Right ventricle myocardium inferior (tissue), 1 donor: Measurements from ENCODE around the gene ANXA2R. TPM values are rescaled to one million over a fixed set of nuclear protein-coding genes. Genes with fewer than 3 reads are reported as not detected.

Experiments used
- ATAC-seq: fragments of 200-7000 bp; cut with Tn5 transposase; one replicate; pipeline ENCODE4 v1.9.1; 2020; ENCODE audit warnings: mild to moderate bottlenecking, moderate library complexity
- DNase-seq: peaks from one replicate; pipeline ENCODE4 v3.0.0; 2021; ENCODE audit errors: missing footprints
- intact Hi-C: fragments of 100-400 bp; cut with DNase I; formaldehyde crosslinking; loops from one replicate; pipeline ENCODE4 v1.11.0; 2022
- total RNA-seq: library from RNA; stranded (reverse); fragmentation: NEBNext Ultra II Directional; extraction: Animal tissue kit (Norgen Biotek cat#: 25700); gene quantifications from one replicate; pipeline ENCODE4 v1.2.1, GENCODE V29; 2021
- donor health status: DM: no; HTN: yes; CAD: no; lungs with severe emphysema.

The ANXA2R gene
- total RNA-seq, 1 donor from 2014 or later, result 0.84 TPM

GRCh38 chr5:43016217-43016779, 23.8 kb downstream of the ANXA2R start:
- DNase-seq, result no peak
- ATAC-seq, result no peak
- intact Hi-C loops, result no loop called here

DNA sequence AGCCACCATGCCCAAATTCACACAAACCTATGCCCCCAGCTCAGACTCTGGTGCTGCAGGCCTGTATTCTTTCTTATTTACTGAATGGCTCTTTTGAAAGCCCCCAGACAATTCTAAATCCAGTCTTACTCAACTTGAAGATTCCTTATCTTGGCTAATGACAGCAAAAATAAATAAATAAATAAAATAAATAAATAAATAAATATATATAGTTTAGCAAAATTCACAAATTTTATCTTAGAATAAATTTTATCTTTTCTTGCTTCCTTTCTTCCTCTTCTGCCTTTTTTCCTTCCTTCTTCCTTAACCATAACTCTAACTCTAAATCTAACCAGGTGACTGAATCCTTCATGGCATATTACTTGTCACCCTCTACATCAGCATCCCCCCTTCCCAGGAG, 25.6 kb downstream of the ANXA2R start:
- ATAC-seq, result no peak
- intact Hi-C loops, result no loop called here
- no peak for DNase-seq

GRCh38 chr5:43010935-43011315, 29.2 kb downstream of the ANXA2R start:
- intact Hi-C loops, result no loop called here
- ATAC-seq, result no peak
- DNase-seq, result no peak

DNA sequence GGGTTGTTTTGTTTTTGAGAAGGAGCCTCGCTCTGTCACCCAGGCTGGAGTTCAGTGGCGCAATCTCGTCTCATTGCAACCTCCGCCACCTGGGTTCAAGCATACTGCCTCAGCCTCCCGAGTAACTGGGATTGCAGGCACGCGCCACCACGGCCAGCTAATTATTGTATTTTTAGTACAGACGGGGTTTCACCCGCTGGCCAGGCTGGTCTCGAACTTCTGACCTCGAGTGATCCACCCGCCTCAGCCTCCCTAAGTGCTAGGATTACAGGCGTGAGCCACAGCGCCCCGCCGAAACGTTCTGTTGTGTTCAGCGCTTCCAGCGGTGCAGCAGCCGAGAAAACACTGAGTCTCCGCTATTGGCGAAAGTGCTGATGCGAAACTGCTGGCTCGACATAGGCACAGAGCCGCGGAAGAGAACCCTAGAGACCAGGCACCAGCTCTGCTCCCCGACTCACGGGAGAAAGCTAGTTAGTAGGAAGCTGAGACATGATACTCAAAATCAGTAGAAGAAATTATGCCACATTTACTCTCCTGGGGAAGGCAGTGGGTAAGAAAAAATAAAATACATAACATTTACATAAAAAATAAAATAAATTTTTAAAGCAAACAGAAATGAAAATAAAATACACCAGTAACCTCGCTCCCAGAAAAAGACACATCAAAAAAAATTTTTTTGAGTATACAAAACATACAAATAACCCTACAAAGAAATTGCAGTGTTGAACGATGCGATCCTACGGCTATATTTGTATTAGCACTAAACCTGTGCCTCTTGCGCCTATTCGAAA, 31.6 kb downstream of the ANXA2R start:
- peak; percentile 87 for ATAC-seq
- intact Hi-C loops, result loop anchor here (2.0 to 5.0 kb wide), 2 partner anchors 14 to 34 kb away; partner anchors contain the start of gene ANXA2R
- peak; percentile 91 for DNase-seq

DNA sequence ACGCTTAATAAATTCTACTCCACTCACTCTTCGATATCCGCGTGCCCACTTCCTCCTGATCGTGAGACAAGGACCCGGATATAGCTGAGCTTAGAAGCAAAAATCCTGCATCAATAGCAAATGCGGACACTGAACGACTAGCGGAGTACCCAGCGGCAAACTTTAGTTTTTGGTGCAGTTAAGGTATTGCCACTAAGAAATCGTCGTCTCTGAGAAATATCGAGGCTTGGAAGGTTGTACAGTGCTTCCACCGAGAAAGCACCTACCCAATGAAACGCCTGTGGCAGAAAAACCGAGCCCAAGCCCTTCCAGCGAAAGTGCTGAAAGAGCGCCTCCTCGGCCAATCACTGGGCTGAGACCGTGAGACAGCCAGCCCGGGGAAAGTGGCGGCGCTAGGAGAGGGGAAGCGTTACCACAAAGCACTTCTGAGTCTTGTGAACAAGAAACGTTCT, 32.2 kb downstream of the ANXA2R start:
- intact Hi-C loops, result loop anchor here (2.0 to 5.0 kb wide), 2 partner anchors 13 to 34 kb away; partner anchors contain the start of gene ANXA2R
- ATAC-seq (peak; percentile 70), DNase-seq (peak; percentile 85)

- intact Hi-C loops, result loop anchor here (5.0 kb wide), 1 partner anchor 35 kb away; the partner anchor contains the start of gene ANXA2R
- DNase-seq, result peak; percentile 88
- peak; percentile 76 for ATAC-seq
Observed at GRCh38 chr5:43007246-43007910, 32.7 kb downstream of the ANXA2R start.

- no peak for DNase-seq
- ATAC-seq, result no peak
- intact Hi-C loops, result loop anchor here (5.0 kb wide), 1 partner anchor 36 kb away; the partner anchor contains the start of gene ANXA2R
Observed at GRCh38 chr5:43006424-43007202, 33.5 kb downstream of the ANXA2R start.

- intact Hi-C loops, result loop anchor here (5.0 kb wide), 1 partner anchor 37 kb away; the partner anchor contains the start of gene ANXA2R
- ATAC-seq, result no peak
- DNase-seq, result no peak
Observed at GRCh38 chr5:43005031-43005430, 35.1 kb downstream of the ANXA2R start.

- DNase-seq, result no peak
- ATAC-seq, result no peak
- intact Hi-C loops, result no loop called here
Observed at GRCh38 chr5:43001748-43002147, 38.4 kb downstream of the ANXA2R start.

GRCh38 chr5:43000914-43001313, 39.2 kb downstream of the ANXA2R start:
- ATAC-seq, result no peak
- intact Hi-C loops, result no loop called here

GRCh38 chr5:43000111-43000840, 39.8 kb downstream of the ANXA2R start:
- ATAC-seq (peak; percentile 28), DNase-seq (no peak)
- intact Hi-C loops, result no loop called here

More at GRCh38 chr5:43000914-43001313, 39.2 kb downstream of the ANXA2R start:
- no peak for DNase-seq

DNA sequence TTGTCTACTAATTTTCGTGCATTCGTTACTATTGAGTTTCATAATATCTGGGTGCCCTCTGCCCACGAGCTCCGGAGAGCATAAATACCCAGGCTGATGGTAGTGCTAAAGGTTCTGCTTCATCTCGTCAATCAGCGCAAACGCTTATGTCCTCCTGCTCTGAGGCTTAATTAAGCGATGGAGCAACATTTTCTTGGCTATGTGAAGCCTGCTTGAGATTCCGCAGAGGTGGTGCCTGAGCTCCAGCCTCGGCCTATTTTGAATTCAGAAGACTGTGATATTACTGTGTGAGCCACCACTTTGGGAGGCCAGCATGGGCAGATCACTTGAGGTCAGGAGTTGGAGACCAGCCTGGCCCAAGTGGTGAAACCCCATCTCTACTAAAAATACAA, 44.8 kb downstream of the ANXA2R start:
- DNase-seq, result no peak
- no peak for ATAC-seq
- intact Hi-C loops, result loop anchor here (2.0 kb wide), 4 partner anchors 13 to 71 kb away; no protein-coding TSS in a partner anchor

DNA sequence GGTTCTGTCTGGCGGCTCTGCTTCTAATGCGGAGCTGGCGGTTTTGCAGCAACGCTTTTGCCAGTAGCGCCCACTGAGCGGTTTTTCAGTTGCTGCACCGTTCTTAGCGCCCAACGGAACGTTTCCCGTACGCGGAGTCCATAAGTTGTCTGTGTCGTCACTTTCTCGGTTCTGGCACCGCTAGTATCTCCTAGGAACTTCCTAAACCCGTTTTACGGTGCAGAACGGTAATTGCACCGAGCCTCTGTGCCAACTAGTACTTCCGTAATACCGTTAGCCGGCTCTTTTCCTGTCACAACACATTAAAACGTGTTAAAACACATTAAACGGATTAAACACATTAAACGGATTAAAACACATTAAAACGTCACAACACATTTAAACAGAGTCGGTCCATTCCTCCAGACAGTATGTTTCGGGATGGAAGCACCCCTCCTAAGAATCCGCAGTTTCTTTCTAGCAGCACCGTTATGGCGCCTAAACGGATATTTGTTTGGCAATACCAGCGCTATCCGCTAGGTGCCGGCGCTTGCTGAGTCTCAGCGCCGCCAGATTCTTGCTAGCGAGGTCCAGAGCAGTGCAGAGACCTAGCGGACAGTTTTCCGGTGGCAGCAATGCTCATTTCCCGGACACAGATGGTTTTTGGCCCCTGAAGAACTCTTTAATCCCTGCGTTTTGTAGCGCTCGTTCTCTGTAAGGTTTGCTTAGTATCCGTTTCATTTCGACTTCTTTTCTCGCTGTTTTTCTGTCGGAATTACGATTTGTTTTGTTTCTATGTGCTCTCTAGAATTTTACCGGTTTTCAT, 45.4 kb downstream of the ANXA2R start:
- intact Hi-C loops, result loop anchor here (2.0 to 5.0 kb wide), 5 partner anchors 14 to 128 kb away; partner anchors contain the start of gene ZNF131
- peak; percentile 90 for DNase-seq
- ATAC-seq, result peak; percentile 78

DNA sequence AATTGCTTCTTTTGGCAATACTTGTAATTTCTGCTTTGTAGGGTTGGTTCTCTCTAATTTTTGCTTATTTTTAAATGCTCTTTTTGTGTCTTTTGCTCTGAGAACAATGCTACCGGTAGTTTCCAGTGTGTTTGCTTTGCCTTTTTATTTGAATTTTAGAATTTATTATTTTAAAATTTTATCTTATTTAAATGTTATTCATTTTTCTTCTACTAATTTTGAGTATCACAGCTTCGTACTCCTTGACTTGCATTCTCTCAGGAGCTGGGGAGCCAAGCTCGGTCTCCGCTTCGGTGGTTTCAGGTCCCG, 45.9 kb downstream of the ANXA2R start:
- intact Hi-C loops, result loop anchor here (2.0 to 5.0 kb wide), 5 partner anchors 15 to 128 kb away; partner anchors contain the start of gene ZNF131
- DNase-seq (no peak), ATAC-seq (no peak)

DNA sequence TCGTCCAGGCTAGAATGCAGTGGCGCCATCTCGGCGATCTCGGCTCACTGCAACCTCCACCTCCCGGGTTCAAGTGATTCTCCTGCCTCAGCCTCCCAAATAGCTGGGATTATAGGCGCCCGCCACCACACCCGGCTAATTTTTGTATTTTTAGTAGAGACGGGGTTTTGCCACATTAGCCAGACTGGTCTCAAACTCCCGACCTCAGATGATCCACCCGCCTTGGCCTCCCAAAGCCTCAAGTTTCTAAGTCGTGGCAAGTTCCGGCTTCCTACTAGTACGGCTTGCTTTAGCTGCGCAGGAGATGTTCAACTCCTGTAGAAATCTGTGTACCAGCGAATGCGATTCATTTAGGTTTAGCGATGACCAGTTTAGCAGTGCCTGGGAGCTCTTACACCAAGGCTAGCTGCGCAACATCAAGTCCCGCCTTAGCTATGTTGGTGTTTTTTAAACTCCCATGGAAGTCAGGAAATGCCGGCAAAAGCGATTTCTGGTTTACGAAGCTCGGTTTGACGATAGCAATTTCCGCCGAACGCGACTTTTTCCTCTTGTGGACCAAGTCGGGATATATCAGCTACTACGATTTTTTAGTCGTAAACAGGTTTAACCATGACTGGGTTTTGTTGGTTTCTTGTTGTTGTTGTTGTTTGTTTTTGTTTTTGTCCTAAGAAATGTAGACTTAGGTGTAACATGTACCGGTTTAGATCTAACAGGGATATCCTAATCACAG, 46.4 kb downstream of the ANXA2R start:
- peak; percentile 24 for ATAC-seq
- intact Hi-C loops, result loop anchor here (2.0 to 5.0 kb wide), 5 partner anchors 15 to 129 kb away; partner anchors contain the start of gene ZNF131
- DNase-seq, result no peak

DNA sequence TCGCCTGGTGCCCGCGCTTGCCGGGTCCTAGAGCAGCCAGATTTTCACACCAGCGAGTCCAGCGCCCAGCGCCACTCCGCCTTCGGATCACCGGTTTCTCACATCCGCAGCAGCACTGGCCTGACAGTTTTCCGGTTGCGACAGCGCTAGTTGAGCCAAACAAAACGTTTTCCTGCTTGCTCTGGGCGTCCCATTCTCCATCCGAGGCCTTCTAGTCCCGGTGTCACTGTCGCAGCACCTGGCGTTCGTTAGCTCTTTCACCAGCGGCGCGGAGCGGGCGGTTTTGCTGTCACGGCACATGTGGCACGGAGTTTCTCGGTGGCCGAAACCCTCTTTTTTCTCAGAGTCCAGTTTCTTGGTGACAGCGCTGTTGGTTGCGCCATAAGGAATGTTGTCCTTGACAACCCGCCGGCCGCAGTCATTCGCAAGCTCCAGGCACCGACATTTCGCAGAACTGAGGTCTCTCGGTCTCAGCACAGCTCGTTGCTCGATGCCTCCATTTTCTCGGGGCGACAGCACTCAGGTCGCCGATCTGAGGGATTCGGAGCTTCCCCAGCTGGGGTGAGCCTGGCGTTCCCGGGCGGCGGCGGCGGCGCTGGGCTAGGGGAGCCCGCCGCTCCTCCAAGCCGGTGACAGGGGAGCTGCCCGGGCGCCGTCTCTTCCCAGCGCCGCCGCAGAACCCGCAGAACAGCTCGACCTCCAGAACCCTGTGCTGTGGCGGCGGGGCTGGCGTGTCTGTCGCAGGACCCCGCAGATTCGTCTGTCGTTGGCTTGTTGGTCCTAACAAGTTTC, 47.8 kb downstream of the ANXA2R start:
- peak; percentile 96 for DNase-seq
- intact Hi-C loops, result loop anchor here (1.0 to 5.0 kb wide), 2 partner anchors 48 to 130 kb away; partner anchors contain the start of genes ANXA2R and ZNF131
- peak; percentile 66 for ATAC-seq
